Activated B cell treated with CpG ODN at 0.5 μM for 24 hours (primary cell): Measurements from ENCODE around the gene BCAN. TPM values are rescaled to one million over a fixed set of nuclear protein-coding genes. Genes with fewer than 3 reads are reported as not detected.
A peak's percentile ranks its signal among the peaks of the same experiment; 100 is the strongest.

ENCODE experiments used
- ATAC-seq: fragments of 200-7000 bp; cut with Tn5 transposase; one replicate; pipeline ENCODE4 v1.10.0; 2021; ENCODE audit warnings: low read depth, mild to moderate bottlenecking, moderate library complexity
- CTCF ChIA-PET: fragments of 350-600 bp; sonication (Branson Sonifier 250); formaldehyde crosslinking; loops from one replicate; lab custom pipeline; 2021; ENCODE audit warnings: antibody characterized with exemption; lab: Charles Lee
- POLR2A ChIA-PET: fragments of 350-600 bp; sonication (Branson Sonifier 250); formaldehyde crosslinking; loops from one replicate; lab custom pipeline; 2021; ENCODE audit warnings: antibody characterized with exemption; lab: Charles Lee
- DNase-seq: peaks from one replicate; pipeline ENCODE4 v3.0.0; 2022
- H3K27ac Mint-ChIP-seq: one replicate; pipeline ENCODE4 v1.8.0; 2020; ENCODE audit warnings: mixed read lengths
- H3K27me3 Mint-ChIP-seq: one replicate; pipeline ENCODE4 v1.8.0; 2021; ENCODE audit warnings: mixed read lengths
- H3K36me3 Mint-ChIP-seq: one replicate; pipeline ENCODE4 v1.8.0; 2021; ENCODE audit warnings: low read depth, mixed read lengths
- H3K4me1 Mint-ChIP-seq: one replicate; pipeline ENCODE4 v1.8.0; 2021; ENCODE audit warnings: mixed read lengths
- H3K4me3 Mint-ChIP-seq: one replicate; pipeline ENCODE4 v1.8.0; 2020; ENCODE audit warnings: mild to moderate bottlenecking, mixed read lengths
- H3K9me3 Mint-ChIP-seq: one replicate; pipeline ENCODE4 v1.8.0; 2020; ENCODE audit warnings: mixed read lengths
- CTCF ChIP-seq: fragments of 200-600 bp; IDR thresholded peaks from one replicate; pipeline ENCODE4 v1.8.0; 2022; ENCODE audit warnings: antibody characterized with exemption, mild to moderate bottlenecking
- intact Hi-C: fragments of 100-400 bp; cut with micrococcal nuclease; formaldehyde crosslinking; loops from one replicate; pipeline ENCODE4 v1.15.1; 2024
- total RNA-seq: library from RNA; stranded (reverse); gene quantifications from 2 replicates; pipeline ENCODE4 v1.2.3, GENCODE V29; 2022

The BCAN gene
- total RNA-seq, 1 donor from 2014 or later: 0.51 TPM

GRCh38 chr1:156638189-156638985 lies 3.5 kb upstream of the BCAN start:
- H3K4me3 Mint-ChIP-seq: no peak overlapping the region
- H3K27ac Mint-ChIP-seq: no peak overlapping the region
- no peak for DNase-seq
- ChIA-PET POLR2A (no interaction called here), CTCF (interaction anchor here (1.1 kb wide), 1 partner anchor 52 kb away, joined by 3 read pairs; no protein-coding TSS in a partner anchor)
- no peaks in the 10 kb centered on the region for H3K36me3 Mint-ChIP-seq
- H3K27me3 Mint-ChIP-seq: peaks cover 66% of the 10 kb centered on the region
- peaks cover 15% of the 10 kb centered on the region for H3K4me1 Mint-ChIP-seq
- no peak for TF ChIP-seq CTCF
- intact Hi-C loops: no loop called here
- no peaks in the 10 kb centered on the region for H3K9me3 Mint-ChIP-seq
- no peak for ATAC-seq

- intact Hi-C loops: no loop called here
- CTCF ChIA-PET: interaction anchor here (1.1 kb wide), 1 partner anchor 50 kb away, joined by 3 read pairs; no protein-coding TSS in a partner anchor
- ATAC-seq (no peak), DNase-seq (no peak)
- H3K4me3 Mint-ChIP-seq: no peak overlapping the region
- H3K4me1 Mint-ChIP-seq: peaks cover 20% of the 10 kb centered on the region
- H3K9me3 Mint-ChIP-seq: no peaks in the 10 kb centered on the region
- H3K27me3 Mint-ChIP-seq: peaks cover 67% of the 10 kb centered on the region
- TF ChIP-seq CTCF: no peak
- no peaks in the 10 kb centered on the region for H3K36me3 Mint-ChIP-seq
- no peak overlapping the region for H3K27ac Mint-ChIP-seq
- POLR2A ChIA-PET: no interaction called here
These were observed 2.3 kb upstream of the BCAN start for GRCh38 chr1:156639601-156640101.

- no peaks in the 10 kb centered on the region for H3K36me3 Mint-ChIP-seq
- peaks cover 20% of the 10 kb centered on the region for H3K4me1 Mint-ChIP-seq
- TF ChIP-seq CTCF: no peak
- ChIA-PET CTCF (interaction anchor here (1.0 to 1.7 kb wide), 2 partner anchors 14 to 17 kb away, joined by 5 read pairs; no protein-coding TSS in a partner anchor), POLR2A (no interaction called here)
- H3K27ac Mint-ChIP-seq: no peak overlapping the region
- H3K9me3 Mint-ChIP-seq: no peaks in the 10 kb centered on the region
- H3K4me3 Mint-ChIP-seq: peak overlapping the region; percentile 58
- intact Hi-C loops: no loop called here
- no peak for ATAC-seq
- DNase-seq: no peak
- H3K27me3 Mint-ChIP-seq: peaks cover 77% of the 10 kb centered on the region
These were observed 843 bp upstream of the BCAN start for GRCh38 chr1:156640842-156641706.

GRCh38 chr1:156642265-156643048 lies 540 bp downstream of the BCAN start:
- H3K4me1 Mint-ChIP-seq: peaks cover 20% of the 10 kb centered on the region
- H3K27ac Mint-ChIP-seq: no peak overlapping the region
- ATAC-seq: peak; percentile 8
- no peaks in the 10 kb centered on the region for H3K9me3 Mint-ChIP-seq
- POLR2A ChIA-PET: no interaction called here
- peak overlapping the region; percentile 68 for H3K4me3 Mint-ChIP-seq
- CTCF ChIA-PET: interaction anchor here (1.7 kb wide), 1 partner anchor 15 kb away, joined by 5 read pairs; no protein-coding TSS in a partner anchor
- H3K36me3 Mint-ChIP-seq: no peaks in the 10 kb centered on the region
- TF ChIP-seq CTCF: no peak
- DNase-seq: no peak
- peaks cover 82% of the 10 kb centered on the region for H3K27me3 Mint-ChIP-seq
- intact Hi-C loops: loop anchor here (2.0 kb wide), 1 partner anchor 16 kb away; no protein-coding TSS in a partner anchor
